ENCODE measurements around the gene MYDGF. TPM values are rescaled to one million over a fixed set of nuclear protein-coding genes. Genes with fewer than 3 reads are reported as not detected.

The MYDGF gene
- total RNA-seq, result 28.8 TPM

GRCh38 chr19:4669723-4670480 is at the start of gene MYDGF:
MYDGF (minus strand) TSS chr19:4670342; CDS start chr19:4670334, 8 bp downstream.

GRCh38 chr19:4638828-4639530 is 31.2 kb downstream of the MYDGF start, which contains the start of gene TNFAIP8L1:
TNFAIP8L1 (plus strand) TSS chr19:4639516; CDS start chr19:4651870, 12,354 bp downstream.

Other genes starting within 250 kb of the MYDGF start
- 52.6 TPM for gene UBXN6, start 212.5 kb downstream of the MYDGF start, total RNA-seq
- 44.1 TPM for gene HDGFL2, start 198.0 kb downstream of the MYDGF start, total RNA-seq
- 0.63 TPM for gene PLIN4, start 151.9 kb downstream of the MYDGF start, total RNA-seq
- 3.8 TPM for gene PLIN5, start 135.1 kb downstream of the MYDGF start, total RNA-seq
- 0.63 TPM for gene LRG1, start 130.3 kb downstream of the MYDGF start, total RNA-seq
- gene SEMA6B, start 110.7 kb downstream of the MYDGF start, total RNA-seq, result 36.9 TPM
- 6.9 TPM for gene TNFAIP8L1, start 30.8 kb downstream of the MYDGF start, total RNA-seq
- gene DPP9, start 53.5 kb upstream of the MYDGF start, total RNA-seq, result 12.5 TPM
- 21.9 TPM for gene FEM1A, start 121.4 kb upstream of the MYDGF start, total RNA-seq
- 0.63 TPM for gene TICAM1, start 161.4 kb upstream of the MYDGF start, total RNA-seq
- gene PLIN3, start 197.3 kb upstream of the MYDGF start, total RNA-seq, result 8.5 TPM
- not detected for gene ARRDC5, start 232.6 kb upstream of the MYDGF start, total RNA-seq
- 10.0 TPM for gene UHRF1, start 239.2 kb upstream of the MYDGF start, total RNA-seq

Measured in parietal lobe (tissue), 1 donor.